Vagina (tissue), 2 donors: ENCODE results near the gene TMEM19.

ENCODE experiments used
- POLR2AphosphoS5 ChIP-seq, 2 donors: sonication (generic); formaldehyde crosslinking; IDR thresholded peaks; one replicate each; pipeline ENCODE4 v1.9.0; 2017; ENCODE audit warnings: antibody characterized with exemption in 2 of 2, mild to moderate bottlenecking in 2 of 2, low read depth in 1 of 2; ENCODE audit not compliant: insufficient read depth in 1 of 2
- TF ChIP-seq, protein P1 (sequence below), 3 experiments: fragments of 450-650 bp in 2 of 3; fragments of 200-600 bp in 1 of 3; sonication (generic) in 1 of 3; IDR thresholded peaks; one replicate each; pipeline ENCODE4 v1.5.1; 2017 to 2019; ENCODE audit warnings: antibody characterized with exemption in 3 of 3, mild to moderate bottlenecking in 2 of 3, moderate library complexity in 2 of 3

DNA sequence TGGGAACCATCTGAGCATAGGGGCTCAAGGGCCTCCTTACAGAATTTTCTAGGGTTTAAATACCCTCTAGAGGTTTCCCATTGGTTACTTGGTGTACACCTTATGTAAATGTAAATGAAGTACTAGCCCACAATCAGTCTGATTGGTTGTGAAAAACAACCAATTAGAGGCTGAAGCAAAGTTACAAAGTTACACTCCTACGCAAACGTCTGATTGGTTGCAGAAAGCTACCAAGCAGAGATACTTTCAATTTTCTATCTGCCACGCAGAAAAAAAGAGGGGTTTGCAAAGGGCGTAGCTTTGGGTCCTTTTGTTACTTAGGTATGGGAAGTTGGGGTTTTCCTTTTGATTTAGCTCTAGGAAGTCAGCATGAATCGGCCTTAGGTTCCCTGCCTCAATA, 1.8 kb upstream of the TMEM19 start:
- TF ChIP-seq, protein P1, sequence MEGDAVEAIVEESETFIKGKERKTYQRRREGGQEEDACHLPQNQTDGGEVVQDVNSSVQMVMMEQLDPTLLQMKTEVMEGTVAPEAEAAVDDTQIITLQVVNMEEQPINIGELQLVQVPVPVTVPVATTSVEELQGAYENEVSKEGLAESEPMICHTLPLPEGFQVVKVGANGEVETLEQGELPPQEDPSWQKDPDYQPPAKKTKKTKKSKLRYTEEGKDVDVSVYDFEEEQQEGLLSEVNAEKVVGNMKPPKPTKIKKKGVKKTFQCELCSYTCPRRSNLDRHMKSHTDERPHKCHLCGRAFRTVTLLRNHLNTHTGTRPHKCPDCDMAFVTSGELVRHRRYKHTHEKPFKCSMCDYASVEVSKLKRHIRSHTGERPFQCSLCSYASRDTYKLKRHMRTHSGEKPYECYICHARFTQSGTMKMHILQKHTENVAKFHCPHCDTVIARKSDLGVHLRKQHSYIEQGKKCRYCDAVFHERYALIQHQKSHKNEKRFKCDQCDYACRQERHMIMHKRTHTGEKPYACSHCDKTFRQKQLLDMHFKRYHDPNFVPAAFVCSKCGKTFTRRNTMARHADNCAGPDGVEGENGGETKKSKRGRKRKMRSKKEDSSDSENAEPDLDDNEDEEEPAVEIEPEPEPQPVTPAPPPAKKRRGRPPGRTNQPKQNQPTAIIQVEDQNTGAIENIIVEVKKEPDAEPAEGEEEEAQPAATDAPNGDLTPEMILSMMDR (IDR thresholded peaks at IDR 0.05) = no peak
- no peak for TF ChIP-seq POLR2AphosphoS5 (IDR thresholded peaks at IDR 0.05; ENCODE audit: insufficient read depth in 1 of 2, low read depth in 1 of 2)
